PFSK-1 (cell line): ENCODE results near the gene UGT1A7.

ENCODE experiments used
- FOXP2 ChIP-seq: optimal IDR thresholded peaks from 2 replicates; pipeline ENCODE3; 2011; ENCODE audit warnings: borderline replicate concordance, control low read depth, inconsistent platforms; ENCODE audit not compliant: insufficient read depth; ENCODE audit errors: extremely low read length, extremely low read depth
- POLR2AphosphoS5 ChIP-seq: IDR thresholded peaks from 2 replicates; pipeline ENCODE4 v1.6.1; 2012; ENCODE audit warnings: low read depth, mild to moderate bottlenecking, control low read depth, low read length, moderate library complexity
- REST ChIP-seq, 2 experiments: IDR thresholded peaks; 2 replicates each; pipeline versions ENCODE4 v1.6.1 to v1.8.0; 2011 to 2012; ENCODE audit warnings: low read depth in 2 of 2, low read length in 2 of 2, control low read depth in 1 of 2, inconsistent platforms in 1 of 2, mild to moderate bottlenecking in 1 of 2, moderate library complexity in 1 of 2; ENCODE audit not compliant: insufficient read depth in 1 of 2
- SIN3A ChIP-seq: IDR thresholded peaks from 2 replicates; pipeline ENCODE4 v1.6.1; 2012; ENCODE audit warnings: mild to moderate bottlenecking, low read length, moderate library complexity, borderline replicate concordance; ENCODE audit not compliant: insufficient read depth
- TAF1 ChIP-seq: IDR thresholded peaks from 2 replicates; pipeline ENCODE4 v1.6.1; 2012; ENCODE audit warnings: low read length, control low read depth, borderline replicate concordance; ENCODE audit not compliant: insufficient read depth

UGT1A7 gene

GRCh38 chr2:233798335-233799086 is 116.8 kb downstream of the UGT1A7 start:
- TF ChIP-seq TAF1 (no peak), FOXP2 (no peak), SIN3A (no peak), POLR2AphosphoS5 (no peak), REST (IDR thresholded peaks at IDR 0.05; ENCODE audit: insufficient read depth in 1 of 2, low read depth in 2 of 2, low read length in 2 of 2) (no peak)

GRCh38 chr2:233799087-233799665 is 117.5 kb downstream of the UGT1A7 start:
- TF ChIP-seq SIN3A (no peak), POLR2AphosphoS5 (no peak)

- TF ChIP-seq REST (IDR thresholded peaks at IDR 0.05; ENCODE audit: insufficient read depth in 1 of 2, low read depth in 2 of 2, low read length in 2 of 2) (no peak), SIN3A (no peak), TAF1 (no peak), POLR2AphosphoS5 (no peak), FOXP2 (no peak)
Measured at GRCh38 chr2:233799716-233800115, 118.0 kb downstream of the UGT1A7 start.

GRCh38 chr2:233800208-233800607 is 118.5 kb downstream of the UGT1A7 start:
- TF ChIP-seq SIN3A, result no peak

GRCh38 chr2:233801357-233802131 is 119.8 kb downstream of the UGT1A7 start:
- TF ChIP-seq REST (IDR thresholded peaks at IDR 0.05; ENCODE audit: insufficient read depth in 1 of 2, low read depth in 2 of 2, low read length in 2 of 2) (no peak), FOXP2 (no peak), SIN3A (no peak), TAF1 (no peak), POLR2AphosphoS5 (no peak)
